Tibial nerve (tissue), 4 donors: ENCODE data around the gene DHCR7. TPM values are rescaled to one million over a fixed set of nuclear protein-coding genes. Genes with fewer than 3 reads are reported as not detected.

Source experiments
- DNase-seq, 2 donors: peaks; one replicate each; pipeline ENCODE4 v3.0.0-alpha.2; 2019; ENCODE audit warnings: low spot score in 2 of 2
- H3K27ac ChIP-seq, 4 donors: fragments of 200-600 bp; sonication (generic) in 3 of 4; one replicate each; pipeline ENCODE4 v1.5.1; 2017 to 2019; ENCODE audit warnings: mild to moderate bottlenecking in 1 of 4
- H3K27me3 ChIP-seq, 2 donors: fragments of 200-600 bp; sonication (generic) in 1 of 2; one replicate each; pipeline versions ENCODE4 v1.5.1 to v1.6.0; 2017 to 2019
- H3K36me3 ChIP-seq, 3 donors: fragments of 200-600 bp; sonication (generic); one replicate each; pipeline ENCODE4 v1.5.1; 2018 to 2019
- H3K4me1 ChIP-seq, 4 donors: fragments of 200-600 bp; sonication (generic) in 3 of 4; one replicate each; pipeline ENCODE4 v1.5.1; 2017 to 2019
- H3K4me3 ChIP-seq, 4 donors: fragments of 200-600 bp; sonication (generic) in 3 of 4; one replicate each; pipeline ENCODE4 v1.5.1; 2017 to 2019; ENCODE audit warnings: mild to moderate bottlenecking in 1 of 4, moderate library complexity in 1 of 4
- H3K9me3 ChIP-seq, 4 donors: fragments of 200-600 bp; sonication (generic) in 3 of 4; one replicate each; pipeline ENCODE4 v1.5.1; 2017 to 2019
- EP300 ChIP-seq, 2 donors: sonication (generic); formaldehyde crosslinking; IDR thresholded peaks; one replicate each; pipeline ENCODE4 v1.6.1; 2017; ENCODE audit warnings: antibody characterized with exemption in 2 of 2, mild to moderate bottlenecking in 1 of 2
- POLR2A ChIP-seq, 2 donors: fragments of 450-650 bp; IDR thresholded peaks; one replicate each; pipeline ENCODE4 v1.6.1; 2017; ENCODE audit warnings: antibody characterized with exemption in 2 of 2, mild to moderate bottlenecking in 2 of 2, moderate library complexity in 2 of 2
- WGBS, 2 donors: methylation state at CpG; one replicate each; pipeline ENCODE4 v1.1.5; 2018; 5-methylcytosine and 5-hydroxymethylcytosine counted together
- total RNA-seq, 4 donors: library from RNA; depleted of rRNA; stranded (reverse); fragments of >200 nt; gene quantifications; one replicate each; pipeline ENCODE4 v1.1.0, GENCODE V29; 2016
- TF ChIP-seq, protein P1 (sequence below), 5 experiments: fragments of 200-600 bp in 3 of 5; fragments of 450-650 bp in 2 of 5; sonication (generic) in 3 of 5; IDR thresholded peaks; one replicate each; pipeline ENCODE4 v1.5.1; 2016 to 2019; ENCODE audit warnings: antibody characterized with exemption in 5 of 5, mild to moderate bottlenecking in 3 of 5, moderate library complexity in 2 of 5

Gene DHCR7
- total RNA-seq, 4 donors from 2014 or later = 10.3 to 17.3 (median 14.8) TPM

GRCh38 chr11:71396548-71397123 is 51.6 kb downstream of the DHCR7 start:
- no peak for TF ChIP-seq POLR2A (IDR thresholded peaks at IDR 0.05)
- H3K27me3 ChIP-seq = no peaks in the 10 kb centered on the region

GRCh38 chr11:71395774-71396173 is 52.4 kb downstream of the DHCR7 start:
- Histone ChIP-seq H3K4me3 (no peak overlapping the region), H3K27ac (no peak overlapping the region), H3K9me3 (no peaks in the 10 kb centered on the region), H3K27me3 (no peaks in the 10 kb centered on the region), H3K36me3 (no peaks in the 10 kb centered on the region), H3K4me1 (no peaks in the 10 kb centered on the region)
- DNase-seq = no peak
- TF ChIP-seq, protein P1, sequence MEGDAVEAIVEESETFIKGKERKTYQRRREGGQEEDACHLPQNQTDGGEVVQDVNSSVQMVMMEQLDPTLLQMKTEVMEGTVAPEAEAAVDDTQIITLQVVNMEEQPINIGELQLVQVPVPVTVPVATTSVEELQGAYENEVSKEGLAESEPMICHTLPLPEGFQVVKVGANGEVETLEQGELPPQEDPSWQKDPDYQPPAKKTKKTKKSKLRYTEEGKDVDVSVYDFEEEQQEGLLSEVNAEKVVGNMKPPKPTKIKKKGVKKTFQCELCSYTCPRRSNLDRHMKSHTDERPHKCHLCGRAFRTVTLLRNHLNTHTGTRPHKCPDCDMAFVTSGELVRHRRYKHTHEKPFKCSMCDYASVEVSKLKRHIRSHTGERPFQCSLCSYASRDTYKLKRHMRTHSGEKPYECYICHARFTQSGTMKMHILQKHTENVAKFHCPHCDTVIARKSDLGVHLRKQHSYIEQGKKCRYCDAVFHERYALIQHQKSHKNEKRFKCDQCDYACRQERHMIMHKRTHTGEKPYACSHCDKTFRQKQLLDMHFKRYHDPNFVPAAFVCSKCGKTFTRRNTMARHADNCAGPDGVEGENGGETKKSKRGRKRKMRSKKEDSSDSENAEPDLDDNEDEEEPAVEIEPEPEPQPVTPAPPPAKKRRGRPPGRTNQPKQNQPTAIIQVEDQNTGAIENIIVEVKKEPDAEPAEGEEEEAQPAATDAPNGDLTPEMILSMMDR (IDR thresholded peaks at IDR 0.05) = no peak
- TF ChIP-seq EP300 (IDR thresholded peaks at IDR 0.05) (no peak), POLR2A (IDR thresholded peaks at IDR 0.05) (no peak)
- 79 to 83% methylated on average over 6 to 7 of the region's 7 CpGs for WGBS, 2 donors

More at GRCh38 chr11:71396548-71397123, 51.6 kb downstream of the DHCR7 start:
- no peaks in the 10 kb centered on the region for H3K9me3 ChIP-seq
- WGBS, 2 donors = 79 to 89% methylated on average over 14 to 16 of the region's 16 CpGs
- H3K27ac ChIP-seq = no peak overlapping the region
- no peaks in the 10 kb centered on the region for H3K4me1 ChIP-seq
- H3K36me3 ChIP-seq = no peaks in the 10 kb centered on the region
- no peak overlapping the region for H3K4me3 ChIP-seq
- no peak for DNase-seq

GRCh38 chr11:71395263-71395560 is 53.0 kb downstream of the DHCR7 start:
- Histone ChIP-seq H3K27ac (no peak overlapping the region), H3K9me3 (no peaks in the 10 kb centered on the region), H3K4me1 (no peaks in the 10 kb centered on the region), H3K4me3 (no peak overlapping the region), H3K36me3 (no peaks in the 10 kb centered on the region), H3K27me3 (no peaks in the 10 kb centered on the region)
- 50 to 51% methylated on average over 7 of the region's 7 CpGs for WGBS, 2 donors
- TF ChIP-seq, protein P1 (IDR thresholded peaks at IDR 0.05) = no peak
- TF ChIP-seq POLR2A (IDR thresholded peaks at IDR 0.05) (no peak), EP300 (IDR thresholded peaks at IDR 0.05) (no peak)
- no peak for DNase-seq

DNA sequence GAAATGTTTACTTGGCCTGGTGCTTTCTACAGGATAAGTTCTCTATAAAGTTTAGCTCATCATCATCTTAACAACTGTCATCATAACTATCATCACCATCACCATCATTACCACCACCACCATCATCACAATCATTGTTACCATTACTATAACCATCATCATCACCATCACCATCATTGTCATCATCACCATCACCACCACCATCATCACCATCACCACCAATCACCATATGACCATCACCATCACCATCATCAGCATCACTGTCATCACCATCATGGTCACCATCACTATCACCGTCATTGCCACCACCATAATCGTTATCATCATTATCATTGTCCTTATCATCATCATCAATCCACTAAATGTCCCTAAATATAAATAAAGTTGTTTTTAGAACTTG is 54.9 kb downstream of the DHCR7 start:
- no peak for DNase-seq
- Histone ChIP-seq H3K4me3 (no peak overlapping the region), H3K27me3 (no peaks in the 10 kb centered on the region), H3K36me3 (no peaks in the 10 kb centered on the region), H3K9me3 (no peaks in the 10 kb centered on the region), H3K4me1 (no peaks in the 10 kb centered on the region), H3K27ac (no peak overlapping the region)
- TF ChIP-seq, protein P1 (IDR thresholded peaks at IDR 0.05) = no peak
- TF ChIP-seq EP300 (IDR thresholded peaks at IDR 0.05) (no peak), POLR2A (IDR thresholded peaks at IDR 0.05) (no peak)
- WGBS, 2 donors = 88 to 92% methylated on average over 2 of the region's 2 CpGs

- H3K9me3 ChIP-seq = no peaks in the 10 kb centered on the region
- H3K36me3 ChIP-seq = no peaks in the 10 kb centered on the region
- no peak overlapping the region for H3K4me3 ChIP-seq
- no peak overlapping the region for H3K27ac ChIP-seq
- no peak for DNase-seq
- H3K4me1 ChIP-seq = no peaks in the 10 kb centered on the region
- no peaks in the 10 kb centered on the region for H3K27me3 ChIP-seq
- TF ChIP-seq EP300 (IDR thresholded peaks at IDR 0.05) = no peak
- TF ChIP-seq POLR2A (IDR thresholded peaks at IDR 0.05) = no peak
- TF ChIP-seq, protein P1 (IDR thresholded peaks at IDR 0.05) = no peak
- 48 to 49% methylated on average over 8 of the region's 8 CpGs for WGBS, 2 donors
Observed at GRCh38 chr11:71391796-71392195, 56.4 kb downstream of the DHCR7 start.

GRCh38 chr11:71391352-71391751 is 56.8 kb downstream of the DHCR7 start:
- TF ChIP-seq POLR2A (IDR thresholded peaks at IDR 0.05) = no peak
- no peak for TF ChIP-seq EP300 (IDR thresholded peaks at IDR 0.05)
- TF ChIP-seq, protein P1 (IDR thresholded peaks at IDR 0.05) = no peak
- no peak for DNase-seq
- Histone ChIP-seq H3K4me3 (no peak overlapping the region), H3K9me3 (no peaks in the 10 kb centered on the region), H3K36me3 (no peaks in the 10 kb centered on the region), H3K27ac (no peak overlapping the region), H3K27me3 (no peaks in the 10 kb centered on the region), H3K4me1 (no peaks in the 10 kb centered on the region)
- WGBS, 2 donors = 81 to 94% methylated on average over 5 of the region's 5 CpGs
